Measurements from ENCODE around the gene SYNE3.

SYNE3 gene

DNA sequence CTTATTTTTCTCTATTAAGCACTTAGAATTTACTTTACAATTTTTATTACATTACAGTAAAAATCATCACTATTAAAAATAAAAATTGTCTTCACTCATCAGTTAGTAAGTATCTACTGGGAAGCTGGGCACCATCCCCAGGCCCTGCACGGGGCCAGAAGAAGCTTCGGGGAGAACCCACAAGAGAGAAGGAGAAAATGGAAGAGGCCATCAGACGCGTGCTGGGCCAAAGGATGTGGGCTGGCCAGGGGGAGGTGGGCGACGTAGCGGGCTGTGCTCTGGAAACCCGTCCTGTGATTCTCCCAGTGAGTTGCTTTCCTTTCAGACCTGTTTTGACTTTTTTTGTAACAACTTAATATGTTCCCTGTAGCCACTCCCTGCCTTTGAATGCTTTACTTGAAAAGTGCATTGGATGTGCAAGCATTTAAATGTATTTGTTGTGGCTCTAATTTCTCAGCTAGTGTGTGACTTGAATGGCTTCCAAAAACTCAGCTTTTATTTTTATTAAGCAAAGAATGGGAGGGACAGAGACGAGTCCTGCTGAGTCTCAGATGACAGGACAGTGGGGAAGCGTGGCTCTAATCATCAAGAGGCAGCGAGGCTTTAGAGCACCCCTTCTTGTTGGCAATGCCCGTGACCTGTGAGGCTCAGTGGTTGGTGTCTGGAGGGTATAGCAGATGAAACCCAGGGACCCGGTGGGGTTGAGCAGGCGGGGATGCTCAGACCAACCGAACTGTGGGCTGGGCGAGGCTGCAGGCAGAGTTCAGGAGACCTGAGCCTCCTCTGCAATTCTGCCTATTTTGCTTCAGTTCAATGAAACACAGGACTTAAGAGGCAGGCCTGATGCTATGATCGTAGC lies 38.8 kb downstream of the SYNE3 start:
- TF ChIP-seq, protein P1, sequence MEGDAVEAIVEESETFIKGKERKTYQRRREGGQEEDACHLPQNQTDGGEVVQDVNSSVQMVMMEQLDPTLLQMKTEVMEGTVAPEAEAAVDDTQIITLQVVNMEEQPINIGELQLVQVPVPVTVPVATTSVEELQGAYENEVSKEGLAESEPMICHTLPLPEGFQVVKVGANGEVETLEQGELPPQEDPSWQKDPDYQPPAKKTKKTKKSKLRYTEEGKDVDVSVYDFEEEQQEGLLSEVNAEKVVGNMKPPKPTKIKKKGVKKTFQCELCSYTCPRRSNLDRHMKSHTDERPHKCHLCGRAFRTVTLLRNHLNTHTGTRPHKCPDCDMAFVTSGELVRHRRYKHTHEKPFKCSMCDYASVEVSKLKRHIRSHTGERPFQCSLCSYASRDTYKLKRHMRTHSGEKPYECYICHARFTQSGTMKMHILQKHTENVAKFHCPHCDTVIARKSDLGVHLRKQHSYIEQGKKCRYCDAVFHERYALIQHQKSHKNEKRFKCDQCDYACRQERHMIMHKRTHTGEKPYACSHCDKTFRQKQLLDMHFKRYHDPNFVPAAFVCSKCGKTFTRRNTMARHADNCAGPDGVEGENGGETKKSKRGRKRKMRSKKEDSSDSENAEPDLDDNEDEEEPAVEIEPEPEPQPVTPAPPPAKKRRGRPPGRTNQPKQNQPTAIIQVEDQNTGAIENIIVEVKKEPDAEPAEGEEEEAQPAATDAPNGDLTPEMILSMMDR (IDR thresholded peaks at IDR 0.05; ENCODE audit: low read depth, low read length) = no peak
- peak; percentile 33 for DNase-seq (ENCODE audit: low read depth, low spot score)
- H3K4me3 ChIP-seq (ENCODE audit: low read depth, low read length) = no peak overlapping the region
- in situ Hi-C loops (cut with HindIII; ENCODE audit: low sequenced_read_pairs) = no loop called here

DNA sequence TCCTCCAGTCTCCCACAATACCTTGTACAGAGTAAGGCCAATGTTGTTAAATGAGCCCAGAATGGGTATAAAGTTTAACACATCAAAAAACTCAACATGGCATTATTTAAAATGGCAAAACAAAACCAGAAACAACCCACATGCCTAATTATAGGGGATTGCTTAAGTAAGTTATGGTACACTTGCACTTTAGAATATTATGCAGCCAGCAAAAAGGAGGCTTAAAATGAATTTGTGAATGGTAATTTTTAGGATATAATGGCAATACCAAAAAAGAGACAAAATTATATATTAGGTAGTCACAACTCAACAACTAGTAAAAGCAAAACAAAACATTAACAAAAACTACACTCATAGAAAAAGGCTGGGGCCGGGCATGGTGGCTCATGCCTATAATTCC lies 39.7 kb downstream of the SYNE3 start:
- in situ Hi-C loops (cut with HindIII; ENCODE audit: low sequenced_read_pairs) = no loop called here
- TF ChIP-seq, protein P1 (IDR thresholded peaks at IDR 0.05; ENCODE audit: low read depth, low read length) = no peak
- DNase-seq (ENCODE audit: low read depth, low spot score) = no peak
- no peak overlapping the region for H3K4me3 ChIP-seq (ENCODE audit: low read depth, low read length)

DNA sequence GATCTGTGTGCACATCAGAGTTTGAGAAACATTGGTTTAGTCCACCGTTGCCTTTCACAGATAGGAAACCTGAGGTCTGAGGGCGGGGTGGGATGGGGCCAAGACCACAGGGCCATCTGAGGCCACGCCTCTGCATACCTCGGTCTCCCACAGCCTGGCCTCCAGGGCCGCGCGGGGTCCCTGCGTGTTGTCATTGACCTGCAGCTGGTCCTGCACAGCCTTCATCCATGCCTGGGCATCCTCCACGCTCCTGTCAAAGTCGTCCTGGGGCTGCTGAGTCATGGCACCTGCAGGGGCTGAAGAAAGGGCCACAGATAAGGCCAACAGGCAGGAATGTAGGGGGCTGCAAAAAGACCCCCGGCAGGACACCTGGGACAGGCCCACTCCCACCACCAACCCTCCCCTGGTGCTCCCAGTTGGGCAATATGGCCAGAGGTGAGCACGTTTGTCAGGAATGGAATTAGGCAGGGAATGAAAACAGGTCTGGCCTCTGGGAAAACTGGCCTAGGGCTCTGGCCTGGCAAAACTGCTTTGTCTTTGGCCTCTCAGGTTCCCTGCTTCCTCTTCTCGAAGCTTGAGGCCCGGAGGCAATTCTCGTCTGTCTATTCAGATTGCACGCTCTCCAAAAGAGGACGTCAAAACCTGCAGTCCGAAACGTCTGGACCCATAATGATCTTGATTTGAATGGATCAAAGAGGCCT lies 40.8 kb downstream of the SYNE3 start:
- in situ Hi-C loops (cut with HindIII; ENCODE audit: low sequenced_read_pairs) = no loop called here
- TF ChIP-seq, protein P1 (IDR thresholded peaks at IDR 0.05; ENCODE audit: low read depth, low read length) = no peak
- DNase-seq (ENCODE audit: low read depth, low spot score) = no peak
- H3K4me3 ChIP-seq (ENCODE audit: low read depth, low read length) = no peak overlapping the region

DNA sequence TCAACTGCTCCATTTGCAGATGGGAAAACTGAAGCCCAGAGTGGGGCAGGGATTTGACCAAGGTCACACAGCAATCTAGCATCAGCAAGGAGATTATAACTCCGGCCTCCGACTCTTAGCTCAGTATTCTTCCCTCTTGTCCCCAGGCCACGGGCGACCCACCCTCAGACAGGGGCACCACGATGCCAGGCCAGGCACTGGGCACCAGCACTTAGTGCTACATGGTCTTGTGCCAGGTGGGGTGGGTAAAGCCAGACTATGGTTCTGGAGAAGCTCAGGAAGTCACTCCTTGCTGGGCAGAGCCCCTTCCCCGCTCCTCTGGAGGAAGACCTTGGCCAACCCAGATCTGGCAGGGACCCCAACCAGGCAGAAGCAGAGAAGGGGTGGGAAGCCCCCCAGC lies 41.5 kb downstream of the SYNE3 start:
- TF ChIP-seq, protein P1 (IDR thresholded peaks at IDR 0.05; ENCODE audit: low read depth, low read length) = no peak
- no peak overlapping the region for H3K4me3 ChIP-seq (ENCODE audit: low read depth, low read length)
- no peak for DNase-seq (ENCODE audit: low read depth, low spot score)
- in situ Hi-C loops (cut with HindIII; ENCODE audit: low sequenced_read_pairs) = no loop called here

DNA sequence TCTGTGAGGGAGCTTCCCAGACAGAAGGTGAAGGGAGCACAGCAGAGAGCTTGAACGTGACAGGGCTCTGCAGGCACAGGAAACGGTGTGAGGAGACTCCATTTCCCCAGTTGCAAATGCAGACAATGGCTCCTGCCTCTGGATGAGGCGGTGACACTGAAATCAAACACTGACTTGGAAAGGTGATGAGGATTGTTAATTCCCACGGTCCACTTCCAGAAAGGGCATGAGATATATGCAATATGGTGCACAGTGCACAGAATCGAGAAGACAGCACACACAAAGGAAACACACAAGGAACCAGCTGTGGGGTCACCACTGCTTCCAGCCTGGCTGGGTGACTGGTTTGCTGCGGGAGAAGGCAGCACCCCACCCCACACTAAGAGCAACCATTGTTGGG lies 42.0 kb downstream of the SYNE3 start:
- no peak overlapping the region for H3K4me3 ChIP-seq (ENCODE audit: low read depth, low read length)
- DNase-seq (ENCODE audit: low read depth, low spot score) = no peak
- TF ChIP-seq, protein P1 (IDR thresholded peaks at IDR 0.05; ENCODE audit: low read depth, low read length) = no peak
- in situ Hi-C loops (cut with HindIII; ENCODE audit: low sequenced_read_pairs) = no loop called here

DNA sequence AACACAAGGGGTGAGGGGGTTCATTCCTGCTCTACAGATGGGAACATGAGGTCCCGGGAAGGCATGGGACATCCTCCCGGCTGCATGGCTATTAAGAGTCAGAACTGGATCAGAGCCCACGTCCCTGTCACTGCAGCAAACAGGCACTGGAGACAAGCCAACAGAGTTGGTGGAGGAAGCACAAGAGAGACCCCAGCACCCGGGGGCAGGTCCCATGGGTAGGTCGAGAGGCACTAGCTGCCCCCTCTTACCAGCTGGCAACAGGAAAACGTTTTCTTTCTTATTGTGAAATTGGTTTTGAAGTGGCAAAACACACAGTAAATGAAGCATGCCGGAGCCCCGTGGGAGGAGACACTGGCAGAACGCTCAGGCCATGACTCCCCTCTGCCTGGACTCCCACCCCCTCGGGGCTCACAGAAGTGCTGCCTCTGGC lies 43.6 kb downstream of the SYNE3 start:
- H3K4me3 ChIP-seq (ENCODE audit: low read depth, low read length) = no peak overlapping the region
- in situ Hi-C loops (cut with HindIII; ENCODE audit: low sequenced_read_pairs) = no loop called here
- no peak for DNase-seq (ENCODE audit: low read depth, low spot score)
- TF ChIP-seq, protein P1 (IDR thresholded peaks at IDR 0.05; ENCODE audit: low read depth, low read length) = no peak

Data from astrocyte of the spinal cord (primary cell).